ENCODE measurements around the gene HPSE2. TPM values are rescaled to one million over a fixed set of nuclear protein-coding genes. Genes with fewer than 3 reads are reported as not detected.
A peak's percentile ranks its signal among the peaks of the same experiment; 100 is the strongest.

Gene HPSE2
- total RNA-seq, 2 donors from 2014 or later = 1.0 to 1.8 TPM

DNA sequence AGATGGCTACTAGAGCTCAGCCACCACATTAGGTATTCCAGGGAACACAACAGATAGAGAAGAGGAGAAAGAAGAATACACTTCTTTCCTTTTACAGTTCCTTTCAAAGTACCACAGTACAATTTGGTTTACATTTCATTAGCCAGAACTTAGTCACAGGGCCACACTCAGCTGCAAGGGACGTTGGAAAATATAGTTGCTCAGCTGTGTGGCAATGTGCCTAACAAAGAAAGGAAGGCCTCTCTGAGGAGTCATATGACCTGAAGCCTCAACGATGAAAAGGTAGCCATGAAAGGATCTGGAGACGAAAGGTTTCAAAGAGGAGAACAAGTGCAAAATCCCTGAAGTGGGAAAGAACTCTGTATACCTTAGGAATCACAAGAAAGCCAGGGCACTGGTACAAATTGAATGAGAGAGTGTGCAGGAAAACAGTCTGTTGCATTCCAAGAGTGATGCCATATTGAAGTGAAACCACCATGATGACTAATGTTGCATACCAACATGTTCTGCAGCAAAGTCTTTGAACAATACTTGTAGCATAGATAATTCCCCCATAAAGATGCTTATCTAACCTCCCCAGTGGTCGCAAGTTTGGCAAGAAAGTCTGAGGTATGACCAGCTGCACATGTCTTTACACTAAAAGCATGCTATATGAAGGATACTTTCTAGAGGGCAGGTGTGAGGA is 278.9 kb downstream of the HPSE2 start:
- no peaks in the 10 kb centered on the region for H3K36me3 ChIP-seq
- H3K4me3 ChIP-seq = no peak overlapping the region
- H3K4me1 ChIP-seq = no peaks in the 10 kb centered on the region
- no peaks in the 10 kb centered on the region for H3K27me3 ChIP-seq
- no peak for DNase-seq
- TF ChIP-seq, protein P1, sequence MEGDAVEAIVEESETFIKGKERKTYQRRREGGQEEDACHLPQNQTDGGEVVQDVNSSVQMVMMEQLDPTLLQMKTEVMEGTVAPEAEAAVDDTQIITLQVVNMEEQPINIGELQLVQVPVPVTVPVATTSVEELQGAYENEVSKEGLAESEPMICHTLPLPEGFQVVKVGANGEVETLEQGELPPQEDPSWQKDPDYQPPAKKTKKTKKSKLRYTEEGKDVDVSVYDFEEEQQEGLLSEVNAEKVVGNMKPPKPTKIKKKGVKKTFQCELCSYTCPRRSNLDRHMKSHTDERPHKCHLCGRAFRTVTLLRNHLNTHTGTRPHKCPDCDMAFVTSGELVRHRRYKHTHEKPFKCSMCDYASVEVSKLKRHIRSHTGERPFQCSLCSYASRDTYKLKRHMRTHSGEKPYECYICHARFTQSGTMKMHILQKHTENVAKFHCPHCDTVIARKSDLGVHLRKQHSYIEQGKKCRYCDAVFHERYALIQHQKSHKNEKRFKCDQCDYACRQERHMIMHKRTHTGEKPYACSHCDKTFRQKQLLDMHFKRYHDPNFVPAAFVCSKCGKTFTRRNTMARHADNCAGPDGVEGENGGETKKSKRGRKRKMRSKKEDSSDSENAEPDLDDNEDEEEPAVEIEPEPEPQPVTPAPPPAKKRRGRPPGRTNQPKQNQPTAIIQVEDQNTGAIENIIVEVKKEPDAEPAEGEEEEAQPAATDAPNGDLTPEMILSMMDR (IDR thresholded peaks at IDR 0.05) = no peak
- H3K9me3 ChIP-seq = no peaks in the 10 kb centered on the region
- H3K27ac ChIP-seq = peak overlapping the region; percentile 18
- no peak overlapping the region for H3K9ac ChIP-seq (ENCODE audit: low read depth in 2 of 2, low read length in 2 of 2)
- intact Hi-C loops (cut with DNase I) = no loop called here

DNA sequence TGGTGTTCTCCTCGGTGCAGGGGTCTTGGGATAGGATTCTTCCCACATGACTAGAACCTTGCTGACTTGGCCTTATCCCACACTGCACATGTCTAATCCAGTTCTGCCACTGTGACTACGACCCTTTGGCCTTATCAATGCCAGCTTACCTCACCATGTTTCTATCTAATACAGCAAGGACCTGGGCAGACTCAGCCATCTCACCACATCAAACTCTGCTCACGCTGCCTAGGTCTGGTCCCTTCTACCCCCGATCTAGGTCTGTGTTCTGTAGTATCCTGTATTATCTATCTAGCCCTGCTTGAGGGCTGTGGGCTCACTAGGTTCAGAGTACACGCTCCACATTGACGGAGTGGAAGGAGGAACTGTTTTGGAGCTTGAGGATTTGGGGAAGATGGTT is 282.4 kb downstream of the HPSE2 start:
- Histone ChIP-seq H3K36me3 (no peaks in the 10 kb centered on the region), H3K4me3 (no peak overlapping the region), H3K9me3 (no peaks in the 10 kb centered on the region), H3K27ac (no peak overlapping the region), H3K27me3 (no peaks in the 10 kb centered on the region), H3K9ac (ENCODE audit: low read depth in 2 of 2, low read length in 2 of 2) (no peak overlapping the region), H3K4me1 (no peaks in the 10 kb centered on the region)
- DNase-seq = no peak
- intact Hi-C loops (cut with DNase I) = no loop called here
- TF ChIP-seq, protein P1 (IDR thresholded peaks at IDR 0.05) = no peak

DNA sequence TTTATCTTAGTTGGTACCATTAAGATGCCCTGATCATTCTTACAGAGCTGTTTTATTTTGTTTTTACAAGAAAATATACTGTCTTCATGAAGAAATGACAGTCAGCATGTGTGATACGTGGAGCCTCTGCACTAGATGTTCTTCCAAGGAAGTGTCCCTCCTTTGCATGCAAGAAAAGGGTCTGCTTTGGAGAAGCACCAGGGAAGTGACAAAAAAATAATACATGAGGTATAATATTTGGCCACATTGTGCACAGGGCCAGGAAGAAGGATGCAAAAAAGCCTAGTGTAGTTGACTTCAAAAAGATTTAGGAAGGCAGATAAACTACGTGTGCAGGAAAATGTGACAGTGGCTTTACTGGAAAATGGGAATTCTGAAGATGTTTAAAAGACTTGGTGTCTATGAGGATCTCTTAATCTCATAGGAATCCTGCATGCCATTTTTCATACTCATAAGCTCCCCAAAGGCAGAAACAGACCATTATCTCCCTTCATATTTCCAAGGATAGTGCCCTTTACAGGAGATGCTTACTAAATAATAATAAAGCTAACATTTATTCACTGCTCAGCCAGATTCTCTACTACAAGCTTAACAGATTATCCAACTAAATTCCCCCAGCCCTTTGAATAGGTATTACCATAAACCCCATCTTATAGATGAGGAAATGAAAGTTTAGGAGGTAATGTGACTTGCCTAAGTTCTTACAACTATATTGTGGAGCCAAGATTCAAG is 284.2 kb downstream of the HPSE2 start:
- intact Hi-C loops (cut with DNase I) = no loop called here
- no peaks in the 10 kb centered on the region for H3K36me3 ChIP-seq
- H3K9me3 ChIP-seq = no peaks in the 10 kb centered on the region
- no peak overlapping the region for H3K27ac ChIP-seq
- no peaks in the 10 kb centered on the region for H3K27me3 ChIP-seq
- no peak for DNase-seq
- no peaks in the 10 kb centered on the region for H3K4me1 ChIP-seq
- H3K9ac ChIP-seq (ENCODE audit: low read depth in 2 of 2, low read length in 2 of 2) = no peak overlapping the region
- TF ChIP-seq, protein P1 (IDR thresholded peaks at IDR 0.05) = no peak
- H3K4me3 ChIP-seq = no peak overlapping the region

DNA sequence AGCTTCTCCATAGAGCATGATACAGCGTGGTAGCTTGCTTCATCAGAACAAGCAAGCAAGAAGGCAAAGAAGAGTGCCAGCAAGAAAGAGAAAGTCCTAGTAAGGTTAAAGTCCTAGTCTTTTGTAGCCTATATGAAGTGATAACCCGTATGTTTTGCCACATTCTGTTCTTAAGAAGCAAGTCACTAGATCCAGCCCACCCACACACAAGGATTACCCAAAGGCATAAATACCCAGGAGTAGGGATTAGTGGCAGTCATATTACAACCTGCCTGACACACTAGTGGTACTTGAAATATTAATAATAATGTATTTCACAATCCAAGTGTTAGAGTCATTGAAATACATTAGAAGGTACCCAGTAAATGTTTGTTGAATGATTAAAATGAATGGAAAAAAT is 285.5 kb downstream of the HPSE2 start:
- TF ChIP-seq, protein P1 (IDR thresholded peaks at IDR 0.05) = no peak
- Histone ChIP-seq H3K4me3 (no peak overlapping the region), H3K36me3 (no peaks in the 10 kb centered on the region), H3K9ac (ENCODE audit: low read depth in 2 of 2, low read length in 2 of 2) (no peak overlapping the region), H3K27ac (no peak overlapping the region), H3K4me1 (no peaks in the 10 kb centered on the region), H3K9me3 (no peaks in the 10 kb centered on the region), H3K27me3 (no peaks in the 10 kb centered on the region)
- intact Hi-C loops (cut with DNase I) = no loop called here
- DNase-seq = no peak

DNA sequence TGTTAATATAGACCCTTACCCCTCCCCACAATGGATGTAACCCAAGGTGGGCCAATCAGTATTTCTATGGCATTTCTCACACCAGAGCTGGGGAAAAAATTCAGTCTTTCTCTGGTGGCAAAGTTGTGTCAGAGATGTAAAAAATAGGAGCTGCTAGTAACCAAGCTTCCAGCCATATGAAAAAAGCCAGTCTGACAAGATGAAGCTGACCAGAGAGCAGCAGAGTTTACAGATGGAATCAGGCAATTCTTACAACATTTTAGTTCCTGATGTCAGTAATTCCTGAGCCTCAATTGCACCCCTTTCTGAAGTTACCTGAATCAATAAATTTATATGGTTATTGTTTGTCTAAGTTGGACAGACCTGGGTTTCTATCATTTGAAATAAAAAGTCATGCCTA is 286.3 kb downstream of the HPSE2 start:
- Histone ChIP-seq H3K36me3 (no peaks in the 10 kb centered on the region), H3K4me1 (no peaks in the 10 kb centered on the region), H3K4me3 (no peak overlapping the region), H3K27me3 (no peaks in the 10 kb centered on the region), H3K9ac (ENCODE audit: low read depth in 2 of 2, low read length in 2 of 2) (no peak overlapping the region), H3K9me3 (no peaks in the 10 kb centered on the region), H3K27ac (no peak overlapping the region)
- no peak for DNase-seq
- intact Hi-C loops (cut with DNase I) = no loop called here
- TF ChIP-seq, protein P1 (IDR thresholded peaks at IDR 0.05) = no peak

All from colonic mucosa (tissue), 4 donors.